HepG2 (cell line): ENCODE measurements around the gene UGT1A7. TPM values are rescaled to one million over a fixed set of nuclear protein-coding genes. Genes with fewer than 3 reads are reported as not detected.

Source experiments
- ATAC-seq: fragments of 200-7000 bp; cut with Tn5 transposase; 3 replicates; pipeline ENCODE4 v1.9.1; 2020; ENCODE audit warnings: mild to moderate bottlenecking, moderate library complexity
- BruUV-seq: library from RNA; stranded (reverse); fragments of 400-500 nt; replicated peaks from 2 replicates; lab custom pipeline; 2021; lab: Mats Ljungman, UMichigan
- CTCF ChIA-PET: fragments of 300-600 bp; formaldehyde crosslinking; extraction: SDS; loops from one replicate; lab custom pipeline; 2021; ENCODE audit warnings: low total read pairs, inconsistent platforms, low intra/inter-chr PET ratio; lab: Yijun Ruan, JAX
- POLR2A ChIA-PET: fragments of 350-600 bp; sonication (Branson Sonifier 250); formaldehyde crosslinking; loops from one replicate; lab custom pipeline; 2020; ENCODE audit warnings: antibody characterized with exemption, inconsistent platforms; lab: Yijun Ruan, JAX
- DNase-seq: peaks from one replicate; pipeline ENCODE4 v3.0.0-alpha.2; 2015; ENCODE audit warnings: low spot score
- FAIRE-seq: peaks from 3 replicates; lab custom pipeline; 2011; peaks lifted over from hg19 to GRCh38; lab: Jason Lieb, UNC
- H2AFZ ChIP-seq: one replicate; pipeline ENCODE4 v1.6.1; 2011; ENCODE audit warnings: low read length, inconsistent platforms
- H3K27ac ChIP-seq: fragments of 300-600 bp; 3 replicates; pipeline ENCODE4 v1.8.0; 2011; ENCODE audit warnings: mixed run types, mild to moderate bottlenecking, mixed read lengths, low read length, inconsistent platforms; ENCODE audit not compliant: insufficient read depth; ENCODE audit errors: extremely low read length
- H3K27me3 ChIP-seq, 2 experiments: fragments of 200-600 bp in 1 of 2; 2 replicates in 1 of 2; 3 replicates in 1 of 2; pipeline versions ENCODE4 v1.6.0 to v1.8.0; 2011; ENCODE audit warnings: low read length in 2 of 2, mild to moderate bottlenecking in 2 of 2, moderate library complexity in 2 of 2, inconsistent platforms in 1 of 2; ENCODE audit not compliant: insufficient read depth in 2 of 2, control insufficient read depth in 1 of 2
- H3K36me3 ChIP-seq, 2 experiments: fragments of 200-600 bp in 1 of 2; replicated peaks in 1 of 2; 2 replicates in 1 of 2; 3 replicates in 1 of 2; pipeline versions ENCODE4 v1.5.1 to v1.8.0; 2011; ENCODE audit warnings: low read length in 2 of 2, inconsistent platforms in 1 of 2; ENCODE audit not compliant: insufficient read depth in 2 of 2, control insufficient read depth in 1 of 2
- H3K4me1 ChIP-seq: 2 replicates; pipeline ENCODE4 v1.5.1; 2012; ENCODE audit warnings: low read length, inconsistent platforms; ENCODE audit not compliant: insufficient read depth
- H3K4me2 ChIP-seq: 2 replicates; pipeline ENCODE4 v1.6.0; 2011; ENCODE audit warnings: low read depth, low read length, inconsistent platforms
- H3K4me3 ChIP-seq, 3 experiments: fragments of 200-600 bp in 1 of 3; sonication (generic), shearing (Covaris generic) in 1 of 3; replicated peaks in 1 of 3; 2 replicates each; pipeline ENCODE4 v1.5.1; 2011 to 2016; ENCODE audit warnings: low read length in 3 of 3, inconsistent platforms in 2 of 3, low read depth in 2 of 3, mild to moderate bottlenecking in 2 of 3, control low read depth in 1 of 3, mixed read lengths in 1 of 3; ENCODE audit not compliant: insufficient read depth in 1 of 3
- H3K79me2 ChIP-seq: one replicate; pipeline ENCODE4 v1.6.1; 2011; ENCODE audit warnings: low read length, inconsistent platforms; ENCODE audit not compliant: insufficient read depth
- H3K9ac ChIP-seq: 2 replicates; pipeline ENCODE4 v1.6.0; 2011; ENCODE audit warnings: mild to moderate bottlenecking, low read depth, low read length, inconsistent platforms; ENCODE audit not compliant: insufficient read depth
- H3K9me3 ChIP-seq: 2 replicates; pipeline ENCODE4 v1.5.1; 2012; ENCODE audit warnings: mild to moderate bottlenecking, low read length
- H4K20me1 ChIP-seq: 2 replicates; pipeline ENCODE4 v1.6.0; 2011; ENCODE audit warnings: inconsistent platforms, mild to moderate bottlenecking, low read length, moderate library complexity; ENCODE audit not compliant: insufficient read depth
- BRD4 ChIP-seq: sonication (generic); formaldehyde crosslinking; IDR thresholded peaks from 2 replicates; pipeline ENCODE4 v1.4.0; 2020; ENCODE audit warnings: missing genetic modification reagents
- FOXP4 ChIP-seq: sonication (generic); formaldehyde crosslinking; IDR thresholded peaks from 2 replicates; pipeline ENCODE4 v1.4.0; 2020; ENCODE audit warnings: missing genetic modification reagents
- ZNF513 ChIP-seq: sonication (generic); formaldehyde crosslinking; conservative IDR thresholded peaks from 2 replicates; pipeline ENCODE4 v1.5.0; 2020; ENCODE audit warnings: missing genetic modification reagents
- ZNF572 ChIP-seq: sonication (generic); formaldehyde crosslinking; IDR thresholded peaks from 2 replicates; pipeline ENCODE4 v1.5.1; 2020; ENCODE audit warnings: mild to moderate bottlenecking, missing genetic modification reagents
- ZNF740 ChIP-seq: sonication (generic); formaldehyde crosslinking; IDR thresholded peaks from 2 replicates; pipeline ENCODE4 v1.4.0; 2020; ENCODE audit warnings: missing genetic modification reagents
- WGBS: methylation state at CpG from one replicate; pipeline ENCODE4 v1.1.6; 2017; ENCODE audit warnings: low lambda C conversion rate; 5-methylcytosine and 5-hydroxymethylcytosine counted together
- in situ Hi-C: cut with HindIII; loops from 2 replicates; pipeline ENCODE4 v1.10.0; 2017; ENCODE audit warnings: low pct_unique_long_range_greater_than_20kb; ENCODE audit not compliant: extremely low pct_ligation_motif_present
- intact Hi-C: fragments of 100-400 bp; cut with micrococcal nuclease; formaldehyde crosslinking; loops from one replicate; pipeline ENCODE4 v1.10.0; 2022; ENCODE audit not compliant: unreplicated experiment
- polyA plus RNA-seq, 8 experiments: library from polyadenylated mRNA; depleted of rRNA in 3 of 8; stranded (reverse) in 7 of 8; unstranded in 1 of 8; fragments of >200 nt; fragmentation: Illumina TruSeq in 4 of 8; extraction: Trizol in 4 of 8; gene quantifications; 2 replicates each; pipeline versions ENCODE4 v1.2.1 to v1.2.3, GENCODE V29; 2011 to 2016; ENCODE audit warnings: low read depth in 4 of 8, missing spikeins in 1 of 8, mixed read lengths in 1 of 8; ENCODE audit not compliant: insufficient read depth in 1 of 8
- total RNA-seq, 5 experiments: library from RNA; depleted of rRNA; stranded (reverse); fragments of >200 nt; fragmentation: Illumina TruSeq; extraction: Trizol; gene quantifications; 2 replicates each; pipeline ENCODE4 v1.2.3, GENCODE V29; 2016; ENCODE audit warnings: low read depth in 1 of 5

Gene UGT1A7
- total and polyA plus RNA-seq, 2 of the 13 experiments (the other 11 are each of a cell fraction or from before 2014, with no cell fraction given), result not detected

GRCh38 chr2:233684640-233685039 is 2.9 kb downstream of the UGT1A7 start:
- Histone ChIP-seq H3K79me2 (no peaks in the 10 kb centered on the region), H3K27ac (no peak overlapping the region), H4K20me1 (no peaks in the 10 kb centered on the region), H3K36me3 (no peaks in the 10 kb centered on the region), H3K27me3 (no peaks in the 10 kb centered on the region), H3K9ac (no peak overlapping the region), H3K4me3 (no peak overlapping the region), H2AFZ (no peak overlapping the region), H3K4me1 (no peaks in the 10 kb centered on the region), H3K4me2 (no peak overlapping the region), H3K9me3 (no peaks in the 10 kb centered on the region)
- no TSS peak for BruUV-seq
- ChIA-PET CTCF (no interaction called here), POLR2A (no interaction called here)
- in situ Hi-C loops, result no loop called here
- DNase-seq (no peak), ATAC-seq (no peak), FAIRE-seq (no peak)
- intact Hi-C loops, result no loop called here
- WGBS, result 50% methylated on average over 1 of the region's 1 CpG
- TF ChIP-seq ZNF513 (CRISPR knock-in tag), result no peak
- no peak for TF ChIP-seq ZNF572 (CRISPR knock-in tag)
- TF ChIP-seq ZNF740 (CRISPR knock-in tag), result no peak
- TF ChIP-seq FOXP4 (CRISPR knock-in tag), result no peak
- TF ChIP-seq BRD4 (CRISPR knock-in tag), result no peak
